Occipital lobe (tissue), 2 donors: ENCODE measurements around the gene TERF2IP. TPM values are rescaled to one million over a fixed set of nuclear protein-coding genes. Genes with fewer than 3 reads are reported as not detected.
A peak's percentile ranks its signal among the peaks of the same experiment; 100 is the strongest.

ENCODE experiments used
- DNase-seq: peaks from one replicate; lab custom pipeline; 2025; lab: John Stamatoyannopoulos, UW
- total RNA-seq: library from RNA; depleted of rRNA; stranded (reverse); fragments of >200 nt; gene quantifications from one replicate; pipeline ENCODE4 v1.2.3, GENCODE V29; 2014

Gene TERF2IP
- total RNA-seq, 1 donor from 2014 or later = 143 TPM

- DNase-seq = no peak
These were observed 12.5 kb upstream of the TERF2IP start for GRCh38 chr16:75635036-75635435.

GRCh38 chr16:75640598-75640997, 7.0 kb upstream of the TERF2IP start:
- DNase-seq = no peak

GRCh38 chr16:75644240-75645012, 3.1 kb upstream of the TERF2IP start:
- no peak for DNase-seq

GRCh38 chr16:75647112-75647491, 471 bp upstream of the TERF2IP start:
- no peak for DNase-seq

- peak; percentile 72 for DNase-seq
These were observed 898 bp downstream of the TERF2IP start for GRCh38 chr16:75648265-75649076.

- no peak for DNase-seq
These were observed 6.3 kb downstream of the TERF2IP start for GRCh38 chr16:75653922-75654321.

GRCh38 chr16:75658175-75658574, 10.6 kb downstream of the TERF2IP start:
- DNase-seq = no peak

- no peak for DNase-seq
These were observed 12.7 kb downstream of the TERF2IP start for GRCh38 chr16:75660321-75660720.

GRCh38 chr16:75660726-75661302, 13.2 kb downstream of the TERF2IP start:
- DNase-seq = no peak

- no peak for DNase-seq
These were observed 19.9 kb downstream of the TERF2IP start for GRCh38 chr16:75667503-75667902.

- no peak for DNase-seq
These were observed 29.3 kb downstream of the TERF2IP start, which contains the start of gene CPHXL2 for GRCh38 chr16:75676909-75677308. Gene CPHXL2 (minus strand): TSS chr16:75677009. CDS start chr16:75676999, 10 bp downstream.

- no peak for DNase-seq
These were observed 31.8 kb downstream of the TERF2IP start for GRCh38 chr16:75679366-75679765.

- no peak for DNase-seq
These were observed 34.7 kb downstream of the TERF2IP start for GRCh38 chr16:75682308-75682707.

GRCh38 chr16:75687361-75687760, 39.8 kb downstream of the TERF2IP start:
- DNase-seq = no peak

GRCh38 chr16:75695708-75696107, 48.1 kb downstream of the TERF2IP start:
- no peak for DNase-seq

- DNase-seq = no peak
These were observed 50.0 kb downstream of the TERF2IP start for GRCh38 chr16:75697571-75697970.

- no peak for DNase-seq
These were observed 53.8 kb downstream of the TERF2IP start, which contains the start of gene DUXB for GRCh38 chr16:75701361-75701760. Gene DUXB (minus strand): TSS chr16:75701461. CDS start chr16:75701418, 43 bp downstream.

- DNase-seq = no peak
These were observed 54.7 kb downstream of the TERF2IP start for GRCh38 chr16:75702242-75702641.

- DNase-seq = no peak
These were observed 55.7 kb downstream of the TERF2IP start for GRCh38 chr16:75703306-75703705.
